Activated T-helper 1 cell treated with anti-CD3 and anti-CD28 coated beads, Interleukin-12 subunit alpha, Interleukin-12 subunit beta, Interleukin-2, Interleukin-4 antibody, amounts not matched to agents 30 ng/mL and 10 ng/mL and 1 ng/mL, durations not matched to agents 14 hours and 24 hours and 36 hours (primary cell): ENCODE measurements around the gene CDKL1. TPM values are rescaled to one million over a fixed set of nuclear protein-coding genes. Genes with fewer than 3 reads are reported as not detected.
"Not testable (repeated sequence)": the region's sequence is repeated elsewhere in the genome, so short reads cannot be mapped to it uniquely, and the experiment has no call there.

Source experiments
- DNase-seq: peaks from one replicate; pipeline ENCODE4 v3.0.0; 2021; ENCODE audit warnings: low spot score
- H3K27ac Mint-ChIP-seq: one replicate; pipeline ENCODE4 v1.8.0; 2021; ENCODE audit warnings: mild to moderate bottlenecking, mixed read lengths
- H3K27me3 Mint-ChIP-seq: one replicate; pipeline ENCODE4 v1.8.0; 2022; ENCODE audit warnings: mild to moderate bottlenecking, moderate library complexity, mixed read lengths; ENCODE audit not compliant: insufficient read depth
- H3K36me3 Mint-ChIP-seq: one replicate; pipeline ENCODE4 v1.8.0; 2021; ENCODE audit warnings: low read depth, mixed read lengths
- H3K4me1 Mint-ChIP-seq: one replicate; pipeline ENCODE4 v1.8.0; 2021; ENCODE audit warnings: low read depth, mixed read lengths
- H3K4me3 Mint-ChIP-seq: one replicate; pipeline ENCODE4 v1.8.0; 2021; ENCODE audit warnings: mild to moderate bottlenecking, moderate library complexity, mixed read lengths
- H3K9me3 Mint-ChIP-seq: one replicate; pipeline ENCODE4 v1.8.0; 2021; ENCODE audit warnings: mixed read lengths
- intact Hi-C: fragments of 100-400 bp; cut with micrococcal nuclease; formaldehyde crosslinking; loops from one replicate; pipeline ENCODE4 v1.15.1; 2024
- total RNA-seq: library from RNA; stranded (reverse); gene quantifications from 2 replicates; pipeline ENCODE4 v1.2.3, GENCODE V29; 2022

CDKL1 gene
- total RNA-seq, 1 donor from 2014 or later: 2.5 TPM

- intact Hi-C loops: no loop called here
- Mint-ChIP-seq H3K36me3 (peaks cover 9% of the 10 kb centered on the region), H3K9me3 (no peaks in the 10 kb centered on the region), H3K4me1 (peaks cover 15% of the 10 kb centered on the region), H3K4me3 (peak overlapping the region; percentile 20), H3K27me3 (no peaks in the 10 kb centered on the region), H3K27ac (no peak overlapping the region)
- DNase-seq: no peak
Measured at GRCh38 chr14:50335389-50335788, 61.3 kb downstream of the CDKL1 start.

- no peak for DNase-seq
- intact Hi-C loops: no loop called here
Measured at GRCh38 chr14:50334211-50334610, 62.5 kb downstream of the CDKL1 start.

GRCh38 chr14:50333014-50333509 lies 63.6 kb downstream of the CDKL1 start:
- DNase-seq: no peak
- Mint-ChIP-seq H3K9me3 (no peaks in the 10 kb centered on the region), H3K36me3 (peaks cover 14% of the 10 kb centered on the region), H3K4me1 (peaks cover 15% of the 10 kb centered on the region), H3K4me3 (no peak overlapping the region), H3K27ac (no peak overlapping the region), H3K27me3 (no peaks in the 10 kb centered on the region)
- intact Hi-C loops: no loop called here

More at GRCh38 chr14:50334211-50334610, 62.5 kb downstream of the CDKL1 start:
- peaks cover 15% of the 10 kb centered on the region for H3K4me1 Mint-ChIP-seq
- H3K9me3 Mint-ChIP-seq: no peaks in the 10 kb centered on the region
- no peak overlapping the region for H3K27ac Mint-ChIP-seq
- peaks cover 11% of the 10 kb centered on the region for H3K36me3 Mint-ChIP-seq
- H3K27me3 Mint-ChIP-seq: no peaks in the 10 kb centered on the region
- no peak overlapping the region for H3K4me3 Mint-ChIP-seq

- no peaks in the 10 kb centered on the region for H3K9me3 Mint-ChIP-seq
- H3K4me1 Mint-ChIP-seq: peaks cover 14% of the 10 kb centered on the region
- H3K27me3 Mint-ChIP-seq: no peaks in the 10 kb centered on the region
- no peak for DNase-seq
- no peak overlapping the region for H3K4me3 Mint-ChIP-seq
- H3K36me3 Mint-ChIP-seq: peaks cover 15% of the 10 kb centered on the region
- intact Hi-C loops: no loop called here
- no peak overlapping the region for H3K27ac Mint-ChIP-seq
Measured at GRCh38 chr14:50331596-50331995, 65.1 kb downstream of the CDKL1 start.

GRCh38 chr14:50321009-50321660 lies 75.5 kb downstream of the CDKL1 start:
- DNase-seq: peak; percentile 68
- no peak overlapping the region for H3K4me3 Mint-ChIP-seq
- H3K27me3 Mint-ChIP-seq: no peaks in the 10 kb centered on the region

GRCh38 chr14:50320283-50320682 lies 76.4 kb downstream of the CDKL1 start:
- intact Hi-C loops: loop anchor here (1.0 to 5.0 kb wide), 7 partner anchors 43 to 541 kb away; partner anchors contain the start of gene CDKL1
- no peaks in the 10 kb centered on the region for H3K9me3 Mint-ChIP-seq
- DNase-seq: no peak
- H3K27me3 Mint-ChIP-seq: no peaks in the 10 kb centered on the region
- peaks cover 21% of the 10 kb centered on the region for H3K4me1 Mint-ChIP-seq
- peaks cover 7% of the 10 kb centered on the region for H3K36me3 Mint-ChIP-seq
- H3K27ac Mint-ChIP-seq: no peak overlapping the region
- H3K4me3 Mint-ChIP-seq: no peak overlapping the region

More at GRCh38 chr14:50321009-50321660, 75.5 kb downstream of the CDKL1 start:
- Mint-ChIP-seq H3K36me3 (peaks cover 6% of the 10 kb centered on the region), H3K27ac (no peak overlapping the region), H3K4me1 (peaks cover 20% of the 10 kb centered on the region), H3K9me3 (no peaks in the 10 kb centered on the region)
- intact Hi-C loops: loop anchor here (1.0 to 5.0 kb wide), 13 partner anchors 9 to 540 kb away; partner anchors contain the start of genes CDKL1, DMAC2L, L2HGDH and MAP4K5

GRCh38 chr14:50319721-50320120 lies 77.0 kb downstream of the CDKL1 start:
- no peak for DNase-seq
- H3K36me3 Mint-ChIP-seq: peaks cover 6% of the 10 kb centered on the region
- no peak overlapping the region for H3K27ac Mint-ChIP-seq

GRCh38 chr14:50319293-50319692 lies 77.4 kb downstream of the CDKL1 start:
- intact Hi-C loops: no loop called here
- H3K4me3 Mint-ChIP-seq: no peak overlapping the region
- no peak overlapping the region for H3K27ac Mint-ChIP-seq
- DNase-seq: no peak
- no peaks in the 10 kb centered on the region for H3K27me3 Mint-ChIP-seq
- H3K9me3 Mint-ChIP-seq: peaks cover 2% of the 10 kb centered on the region
- H3K36me3 Mint-ChIP-seq: peaks cover 7% of the 10 kb centered on the region
- peaks cover 24% of the 10 kb centered on the region for H3K4me1 Mint-ChIP-seq

More at GRCh38 chr14:50319721-50320120, 77.0 kb downstream of the CDKL1 start:
- peaks cover 21% of the 10 kb centered on the region for H3K4me1 Mint-ChIP-seq
- H3K27me3 Mint-ChIP-seq: no peaks in the 10 kb centered on the region
- intact Hi-C loops: loop anchor here (1.0 to 5.0 kb wide), 7 partner anchors 43 to 541 kb away; partner anchors contain the start of gene CDKL1
- no peak overlapping the region for H3K4me3 Mint-ChIP-seq
- no peaks in the 10 kb centered on the region for H3K9me3 Mint-ChIP-seq

GRCh38 chr14:50318031-50318626 lies 78.6 kb downstream of the CDKL1 start:
- Mint-ChIP-seq H3K4me1 (peaks cover 35% of the 10 kb centered on the region), H3K9me3 (peaks cover 6% of the 10 kb centered on the region), H3K27me3 (no peaks in the 10 kb centered on the region), H3K4me3 (no peak overlapping the region), H3K36me3 (peaks cover 9% of the 10 kb centered on the region), H3K27ac (no peak overlapping the region)
- intact Hi-C loops: no loop called here
- DNase-seq: no peak

GRCh38 chr14:50314098-50314497 lies 82.6 kb downstream of the CDKL1 start:
- not testable (repeated sequence) for H3K9me3 Mint-ChIP-seq, H3K27me3 Mint-ChIP-seq, H3K27ac Mint-ChIP-seq, H3K36me3 Mint-ChIP-seq, DNase-seq
- Mint-ChIP-seq H3K4me1 (peaks cover 48% of the 10 kb centered on the region), H3K4me3 (peak overlapping the region; percentile 92)
- intact Hi-C loops: loop anchor here (5.0 kb wide), 3 partner anchors 518 to 727 kb away; partner anchors contain the start of genes NIN, POLE2 and RPS29

- Mint-ChIP-seq H3K27me3 (peaks cover 2% of the 10 kb centered on the region), H3K4me1 (peaks cover 46% of the 10 kb centered on the region), H3K4me3 (peak overlapping the region; percentile 92), H3K27ac (peak overlapping the region; percentile 99), H3K9me3 (peaks cover 6% of the 10 kb centered on the region), H3K36me3 (peaks cover 10% of the 10 kb centered on the region)
- intact Hi-C loops: loop anchor here (1.0 to 5.0 kb wide), 16 partner anchors 9 to 725 kb away; partner anchors contain the start of genes CDKL1, MAP4K5, MGAT2 and NIN
- DNase-seq: no peak
Measured at GRCh38 chr14:50312734-50313054, 84.0 kb downstream of the CDKL1 start.

GRCh38 chr14:50311972-50312733 lies 84.5 kb downstream of the CDKL1 start, which contains the start of the genes DMAC2L and L2HGDH:
DMAC2L (plus strand) TSS chr14:50312324; CDS start chr14:50321488, 9,164 bp downstream.
L2HGDH (minus strand) TSS chr14:50312229; CDS start chr14:50312150, 79 bp downstream.
- Mint-ChIP-seq H3K27me3 (peaks cover 2% of the 10 kb centered on the region), H3K4me3 (peak within 1 kb of the TSS; percentile 92)

More at GRCh38 chr14:50311972-50312733, 84.5 kb downstream of the CDKL1 start, which contains the start of the genes DMAC2L and L2HGDH:
- Mint-ChIP-seq H3K27ac (peak within 1 kb of the TSS; percentile 99), H3K9me3 (peaks cover 6% of the 10 kb centered on the region), H3K36me3 (peaks cover 10% of the 10 kb centered on the region), H3K4me1 (peaks cover 46% of the 10 kb centered on the region)
- DNase-seq: peak; percentile 92
- intact Hi-C loops: loop anchor here (1.0 to 5.0 kb wide), 16 partner anchors 9 to 725 kb away; partner anchors contain the start of genes CDKL1, MAP4K5, MGAT2 and NIN
